Ovary (tissue), 3 donors: Measurements from ENCODE around the gene LRRC32.

Experiments
- CTCF ChIP-seq, 3 donors: fragments of 450-650 bp in 2 of 3; fragments of 200-600 bp in 1 of 3; IDR thresholded peaks; one replicate each; pipeline versions ENCODE4 v1.5.1 to v1.8.0; 2016 to 2022; ENCODE audit warnings: antibody characterized with exemption in 3 of 3, mild to moderate bottlenecking in 1 of 3
- EP300 ChIP-seq: sonication (generic); formaldehyde crosslinking; IDR thresholded peaks from one replicate; pipeline ENCODE4 v1.6.1; 2017; ENCODE audit warnings: antibody characterized with exemption
- POLR2A ChIP-seq: fragments of 450-650 bp; IDR thresholded peaks from one replicate; pipeline ENCODE4 v1.6.1; 2017; ENCODE audit warnings: antibody characterized with exemption, mild to moderate bottlenecking, moderate library complexity
- donor health status: DM: no; HTN: no; CAD: no.

GRCh38 chr11:76636826-76637460 is 33.6 kb downstream of the LRRC32 start:
- no peak for TF ChIP-seq CTCF (IDR thresholded peaks at IDR 0.05)
- no peak for TF ChIP-seq POLR2A
- no peak for TF ChIP-seq EP300
